HEK293T (cell line): ENCODE results near the gene MAPK7.

Experiments used
- CTCF ChIA-PET: fragments of 350-600 bp; formaldehyde crosslinking; extraction: SDS; loops from one replicate; lab custom pipeline; 2021; ENCODE audit warnings: antibody characterized with exemption, inconsistent platforms; lab: Yijun Ruan, JAX
- POLR2A ChIA-PET: fragments of 350-600 bp; formaldehyde crosslinking; extraction: SDS; loops from one replicate; lab custom pipeline; 2020; ENCODE audit warnings: antibody characterized with exemption, inconsistent platforms; lab: Yijun Ruan, JAX
- DNase-seq: peaks from one replicate; pipeline ENCODE4 v3.0.0; 2012; ENCODE audit warnings: mixed read lengths; ENCODE audit errors: extremely low spot score
- ARNT ChIP-seq: fragments of 450-650 bp; IDR thresholded peaks from 2 replicates; pipeline ENCODE4 v1.6.1; 2017; ENCODE audit warnings: mild to moderate bottlenecking
- BHLHE40 ChIP-seq: fragments of 450-650 bp; IDR thresholded peaks from 2 replicates; pipeline ENCODE4 v1.6.1; 2016; ENCODE audit warnings: mild to moderate bottlenecking, moderate library complexity, borderline replicate concordance
- CTBP1 ChIP-seq: fragments of 450-650 bp; IDR thresholded peaks from 2 replicates; pipeline ENCODE4 v1.6.1; 2016; ENCODE audit warnings: borderline replicate concordance
- ELF4 ChIP-seq: fragments of 450-650 bp; IDR thresholded peaks from 2 replicates; pipeline ENCODE4 v1.6.1; 2017; ENCODE audit warnings: antibody characterized with exemption
- FOXA1 ChIP-seq: fragments of 450-650 bp; IDR thresholded peaks from 2 replicates; pipeline ENCODE4 v1.6.1; 2016; ENCODE audit warnings: mild to moderate bottlenecking
- FOXK2 ChIP-seq: fragments of 450-650 bp; IDR thresholded peaks from 2 replicates; pipeline ENCODE4 v1.6.1; 2016; ENCODE audit warnings: mild to moderate bottlenecking
- FOXM1 ChIP-seq: fragments of 450-650 bp; IDR thresholded peaks from 2 replicates; pipeline ENCODE4 v1.6.1; 2017; ENCODE audit warnings: mild to moderate bottlenecking, borderline replicate concordance
- HDGF ChIP-seq: fragments of 450-650 bp; IDR thresholded peaks from 2 replicates; pipeline ENCODE4 v1.6.1; 2017; ENCODE audit warnings: antibody characterized with exemption, borderline replicate concordance
- L3MBTL2 ChIP-seq: fragments of 450-650 bp; conservative IDR thresholded peaks from 2 replicates; pipeline ENCODE4 v1.6.1; 2016; ENCODE audit warnings: mild to moderate bottlenecking
- LEF1 ChIP-seq: fragments of 450-650 bp; IDR thresholded peaks from 2 replicates; pipeline ENCODE4 v1.6.1; 2017; ENCODE audit warnings: mild to moderate bottlenecking, borderline replicate concordance
- NFRKB ChIP-seq: fragments of 450-650 bp; IDR thresholded peaks from 2 replicates; pipeline ENCODE4 v1.6.1; 2016; ENCODE audit warnings: mild to moderate bottlenecking, moderate library complexity
- SP1 ChIP-seq: fragments of 450-650 bp; IDR thresholded peaks from 2 replicates; pipeline ENCODE4 v1.6.1; 2017
- SUZ12 ChIP-seq: fragments of 450-650 bp; IDR thresholded peaks from 2 replicates; pipeline ENCODE4 v1.6.1; 2016; ENCODE audit warnings: mild to moderate bottlenecking
- TARDBP ChIP-seq: fragments of 450-650 bp; IDR thresholded peaks from 2 replicates; pipeline ENCODE4 v1.6.1; 2016
- ZNF384 ChIP-seq: fragments of 450-650 bp; IDR thresholded peaks from 2 replicates; pipeline ENCODE4 v1.6.1; 2016
- TF ChIP-seq, protein P1 (sequence below): fragments of 450-650 bp; IDR thresholded peaks from 2 replicates; pipeline ENCODE4 v1.6.1; 2016

MAPK7 gene

DNA sequence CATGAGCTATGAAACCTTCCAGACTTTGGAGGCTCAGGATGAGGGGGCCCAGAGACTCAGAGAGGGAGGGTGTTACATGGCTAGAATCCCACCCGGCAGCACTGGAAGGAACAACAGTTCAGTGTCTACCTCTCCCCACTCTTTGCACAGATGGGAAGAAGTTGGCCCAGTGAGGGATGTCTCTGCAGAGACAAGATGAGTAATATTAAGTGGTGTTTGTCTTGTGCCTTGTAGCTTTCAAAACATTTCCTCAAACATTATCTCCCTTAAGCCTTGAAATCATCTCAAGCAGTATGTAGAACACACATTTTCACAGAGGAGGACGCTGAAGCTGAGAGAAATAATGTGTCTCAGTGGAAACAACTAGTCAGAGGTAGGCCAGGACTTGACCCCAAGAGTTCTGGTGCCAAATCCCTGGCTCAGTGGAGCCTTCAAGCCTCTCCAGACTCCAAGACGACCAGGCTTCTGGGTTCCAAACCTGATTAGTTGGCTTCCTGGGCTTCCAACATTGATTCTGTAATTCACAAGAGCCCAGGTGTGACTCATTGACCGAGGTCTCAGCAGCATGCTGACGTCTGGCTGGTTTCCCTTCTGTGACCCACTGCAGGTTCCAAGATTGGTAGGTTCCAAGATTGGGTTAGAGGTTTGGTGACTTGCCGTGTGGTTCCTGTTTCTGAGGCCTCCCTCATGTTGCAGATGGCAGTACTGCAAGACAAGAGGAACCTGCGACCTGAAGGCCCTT, 40.1 kb downstream of the MAPK7 start:
- POLR2A ChIA-PET: interaction anchor here (1.7 kb wide), 1 partner anchor 41 kb away, joined by 10 read pairs; the partner anchor contains the start of gene MAPK7
- TF ChIP-seq L3MBTL2 (no peak), SP1 (no peak), HDGF (no peak), TARDBP (no peak), FOXA1 (no peak), FOXM1 (no peak)
- CTCF ChIA-PET: interaction anchor here (0.6 kb wide), 1 partner anchor 10 kb away, joined by 3 read pairs; no protein-coding TSS in a partner anchor

DNA sequence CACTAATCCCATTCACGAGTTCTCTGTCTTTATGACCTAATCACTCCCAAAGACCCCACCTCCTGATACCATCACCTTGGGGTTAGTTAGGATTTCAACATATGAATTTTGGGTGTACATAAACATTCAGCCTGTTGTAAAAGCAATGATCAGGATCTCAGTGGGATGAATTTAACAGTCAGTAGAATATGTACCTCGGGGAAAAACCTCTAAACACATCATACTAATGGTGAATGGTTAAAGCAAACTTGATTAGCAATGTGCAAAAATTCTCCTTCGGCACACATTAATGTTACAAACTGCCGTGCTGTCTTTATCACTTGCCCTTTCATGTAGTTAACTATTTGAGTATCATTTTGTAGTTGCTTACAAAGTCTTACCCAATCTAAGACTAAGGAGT, 42.9 kb downstream of the MAPK7 start:
- no peak for TF ChIP-seq ELF4
- no peak for TF ChIP-seq TARDBP
- TF ChIP-seq, protein P1, sequence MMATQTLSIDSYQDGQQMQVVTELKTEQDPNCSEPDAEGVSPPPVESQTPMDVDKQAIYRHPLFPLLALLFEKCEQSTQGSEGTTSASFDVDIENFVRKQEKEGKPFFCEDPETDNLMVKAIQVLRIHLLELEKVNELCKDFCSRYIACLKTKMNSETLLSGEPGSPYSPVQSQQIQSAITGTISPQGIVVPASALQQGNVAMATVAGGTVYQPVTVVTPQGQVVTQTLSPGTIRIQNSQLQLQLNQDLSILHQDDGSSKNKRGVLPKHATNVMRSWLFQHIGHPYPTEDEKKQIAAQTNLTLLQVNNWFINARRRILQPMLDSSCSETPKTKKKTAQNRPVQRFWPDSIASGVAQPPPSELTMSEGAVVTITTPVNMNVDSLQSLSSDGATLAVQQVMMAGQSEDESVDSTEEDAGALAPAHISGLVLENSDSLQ: no peak
- no peak for TF ChIP-seq CTBP1
- no peak for DNase-seq
- ChIA-PET POLR2A (no interaction called here), CTCF (no interaction called here)

More for the DNA sequence above, 40.1 kb downstream of the MAPK7 start:
- no peak for DNase-seq

DNA sequence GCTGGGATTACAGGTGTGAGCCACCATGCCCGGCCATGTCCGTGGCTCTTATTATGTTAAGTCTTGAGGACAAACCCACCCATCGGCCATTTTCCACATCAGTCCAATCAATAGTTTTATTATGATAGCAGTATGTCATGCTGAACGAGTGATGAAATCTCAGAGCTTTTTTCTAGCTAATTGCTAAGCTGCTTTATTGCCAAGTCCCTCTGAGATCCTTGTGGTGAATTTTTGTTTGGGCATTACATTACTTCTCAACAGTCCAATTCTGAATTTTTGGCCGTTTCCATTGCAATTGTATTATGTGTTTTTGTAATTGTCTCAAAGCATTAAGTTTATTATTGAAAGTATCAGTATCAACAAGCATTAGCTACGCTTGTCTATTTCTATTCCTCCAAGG, 43.6 kb downstream of the MAPK7 start:
- CTCF ChIA-PET: no interaction called here
- TF ChIP-seq SP1: no peak
- no peak for TF ChIP-seq BHLHE40
- no peak for DNase-seq
- POLR2A ChIA-PET: interaction anchor here (1.1 kb wide), 1 partner anchor 44 kb away, joined by 4 read pairs; the partner anchor contains the start of gene MAPK7

DNA sequence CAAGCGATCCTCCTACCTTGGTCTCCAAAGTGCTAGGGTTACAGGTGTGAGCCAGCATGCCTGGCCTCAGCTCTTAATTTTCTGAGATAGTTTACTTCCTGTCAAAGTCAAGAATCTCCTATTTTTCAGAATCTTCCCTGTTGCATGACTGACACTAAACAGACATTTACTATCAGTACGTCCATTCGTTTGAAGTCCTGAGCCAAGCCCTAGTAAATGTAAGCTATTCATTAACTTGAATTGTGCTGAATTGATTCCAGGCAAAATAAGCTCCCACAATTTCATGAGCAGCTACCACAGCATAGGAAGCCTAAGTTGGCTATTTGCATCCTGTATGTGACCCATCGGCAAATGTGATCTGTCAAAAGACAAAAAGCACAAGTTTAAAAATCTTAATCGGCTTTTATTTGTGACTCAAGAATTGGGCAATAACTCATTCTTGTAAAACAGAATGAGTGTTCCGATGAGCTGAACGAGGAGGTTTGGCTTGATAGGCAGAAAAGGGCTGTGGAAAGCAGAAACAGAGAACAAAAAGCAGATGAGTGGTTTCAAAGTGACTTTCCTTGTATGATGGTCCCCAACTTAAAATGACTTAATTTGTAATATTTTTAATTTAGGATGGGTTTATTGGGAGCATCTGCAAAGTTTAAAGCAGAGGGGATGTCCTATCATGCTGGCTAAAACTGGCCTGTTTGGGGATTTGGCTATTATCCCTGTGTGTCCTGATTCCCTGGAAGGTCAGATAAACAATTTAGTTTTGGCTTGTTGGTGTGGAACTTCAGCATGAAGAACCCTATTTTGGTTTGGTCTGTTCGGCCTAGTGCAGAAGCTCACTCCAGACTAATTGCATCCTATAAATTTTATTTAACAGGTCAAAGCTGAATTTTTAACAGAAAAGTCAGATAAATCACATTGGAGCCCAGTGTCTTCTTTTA, 46.9 kb downstream of the MAPK7 start:
- POLR2A ChIA-PET: interaction anchor here (2.4 kb wide), 1 partner anchor 47 kb away, joined by 9 read pairs; the partner anchor contains the start of gene MAPK7
- TF ChIP-seq ZNF384: no peak
- no peak for TF ChIP-seq TARDBP
- TF ChIP-seq, protein P1: no peak
- no peak for TF ChIP-seq HDGF
- no peak for TF ChIP-seq SP1
- TF ChIP-seq LEF1: no peak
- no peak for TF ChIP-seq FOXM1
- TF ChIP-seq BHLHE40: no peak
- TF ChIP-seq FOXA1: no peak
- TF ChIP-seq ELF4: no peak
- DNase-seq: no peak
- CTCF ChIA-PET: no interaction called here

DNA sequence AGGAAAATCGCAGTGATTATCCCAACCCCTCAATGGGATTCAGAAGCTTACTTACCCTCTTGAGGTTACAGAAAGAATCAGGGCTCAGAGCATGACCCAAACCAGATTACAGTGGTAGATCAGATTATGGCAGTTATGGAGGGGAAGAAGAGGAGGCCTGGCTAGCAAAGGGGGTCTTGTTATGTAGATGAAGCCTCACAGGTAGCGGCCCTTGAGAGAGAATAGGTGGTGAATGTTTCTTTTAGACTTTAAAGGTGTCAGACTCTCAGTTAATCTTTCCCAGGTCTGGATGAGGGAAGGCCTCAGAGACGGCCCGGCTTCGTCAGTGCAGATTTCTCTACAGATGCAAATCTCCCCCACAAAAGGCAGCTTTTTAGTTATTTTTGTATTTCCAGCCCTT, 48.3 kb downstream of the MAPK7 start:
- TF ChIP-seq ZNF384: no peak
- TF ChIP-seq L3MBTL2: no peak
- no peak for TF ChIP-seq LEF1
- no peak for TF ChIP-seq SP1
- TF ChIP-seq ELF4: no peak
- TF ChIP-seq FOXA1: no peak
- TF ChIP-seq FOXM1: no peak
- CTCF ChIA-PET: no interaction called here
- POLR2A ChIA-PET: interaction anchor here (1.2 kb wide), 1 partner anchor 49 kb away, joined by 3 read pairs; the partner anchor contains the start of gene MAPK7
- DNase-seq: no peak

DNA sequence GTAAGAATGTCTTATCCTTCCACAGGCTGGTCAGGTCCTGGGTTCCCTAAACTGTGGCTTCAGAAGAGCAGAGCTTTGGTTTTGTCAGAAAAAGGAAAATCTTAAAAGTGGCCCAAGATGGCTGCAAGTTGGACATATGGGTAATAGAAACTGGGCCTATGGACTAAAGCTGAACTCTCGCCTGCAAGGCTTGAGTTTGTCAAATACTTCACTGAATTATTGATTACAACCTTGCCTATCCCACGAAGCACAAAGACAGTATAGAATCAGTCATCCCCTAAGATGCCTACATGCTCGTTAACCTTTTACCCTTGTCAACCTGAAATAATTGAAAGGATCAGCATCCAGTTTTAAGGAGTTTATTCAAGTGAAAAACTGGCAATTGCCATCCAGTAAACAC, 53.4 kb downstream of the MAPK7 start:
- POLR2A ChIA-PET: no interaction called here
- CTCF ChIA-PET: no interaction called here
- TF ChIP-seq ZNF384 (no peak), SP1 (no peak), FOXM1 (no peak), HDGF (no peak), ARNT (no peak), L3MBTL2 (no peak), SUZ12 (no peak), FOXK2 (no peak), CTBP1 (no peak), BHLHE40 (no peak), FOXA1 (no peak), NFRKB (no peak), TARDBP (no peak), LEF1 (no peak)
- TF ChIP-seq, protein P1: no peak
- DNase-seq: no peak
